Measurements from ENCODE around the gene PACRG.

The PACRG gene

DNA sequence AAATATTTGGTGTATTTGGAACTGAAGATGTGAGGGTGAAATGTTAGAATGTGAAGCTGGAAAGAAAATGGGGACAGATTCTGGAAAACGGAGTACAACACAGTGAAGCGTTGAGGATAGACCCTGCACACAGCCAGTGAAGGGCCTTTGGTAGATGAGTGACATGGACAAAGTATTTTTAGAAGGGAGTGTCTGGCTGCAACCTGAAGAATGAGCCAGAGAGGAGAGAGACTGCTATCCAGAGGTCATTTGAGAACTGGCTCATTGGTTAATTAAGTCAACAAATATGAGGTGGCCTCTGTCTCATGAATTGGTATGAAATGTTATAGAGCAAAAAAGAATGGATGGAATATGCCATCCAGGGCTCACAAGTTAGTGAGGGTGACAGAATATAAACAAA, 310.5 kb downstream of the PACRG start:
- TF ChIP-seq, protein P1, sequence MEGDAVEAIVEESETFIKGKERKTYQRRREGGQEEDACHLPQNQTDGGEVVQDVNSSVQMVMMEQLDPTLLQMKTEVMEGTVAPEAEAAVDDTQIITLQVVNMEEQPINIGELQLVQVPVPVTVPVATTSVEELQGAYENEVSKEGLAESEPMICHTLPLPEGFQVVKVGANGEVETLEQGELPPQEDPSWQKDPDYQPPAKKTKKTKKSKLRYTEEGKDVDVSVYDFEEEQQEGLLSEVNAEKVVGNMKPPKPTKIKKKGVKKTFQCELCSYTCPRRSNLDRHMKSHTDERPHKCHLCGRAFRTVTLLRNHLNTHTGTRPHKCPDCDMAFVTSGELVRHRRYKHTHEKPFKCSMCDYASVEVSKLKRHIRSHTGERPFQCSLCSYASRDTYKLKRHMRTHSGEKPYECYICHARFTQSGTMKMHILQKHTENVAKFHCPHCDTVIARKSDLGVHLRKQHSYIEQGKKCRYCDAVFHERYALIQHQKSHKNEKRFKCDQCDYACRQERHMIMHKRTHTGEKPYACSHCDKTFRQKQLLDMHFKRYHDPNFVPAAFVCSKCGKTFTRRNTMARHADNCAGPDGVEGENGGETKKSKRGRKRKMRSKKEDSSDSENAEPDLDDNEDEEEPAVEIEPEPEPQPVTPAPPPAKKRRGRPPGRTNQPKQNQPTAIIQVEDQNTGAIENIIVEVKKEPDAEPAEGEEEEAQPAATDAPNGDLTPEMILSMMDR (IDR thresholded peaks at IDR 0.05), result no peak
- Histone ChIP-seq H3K36me3 (no peaks in the 10 kb centered on the region), H3K27me3 (no peaks in the 10 kb centered on the region), H3K4me3 (ENCODE audit: low read depth in 1 of 2, low read length in 1 of 2) (no peak overlapping the region), H3K4me1 (ENCODE audit: control insufficient read depth in 1 of 2, insufficient read depth in 1 of 2, low read depth in 1 of 2, low read length in 1 of 2) (no peaks in the 10 kb centered on the region), H3K9me3 (no peaks in the 10 kb centered on the region), H3K27ac (no peak overlapping the region)

DNA sequence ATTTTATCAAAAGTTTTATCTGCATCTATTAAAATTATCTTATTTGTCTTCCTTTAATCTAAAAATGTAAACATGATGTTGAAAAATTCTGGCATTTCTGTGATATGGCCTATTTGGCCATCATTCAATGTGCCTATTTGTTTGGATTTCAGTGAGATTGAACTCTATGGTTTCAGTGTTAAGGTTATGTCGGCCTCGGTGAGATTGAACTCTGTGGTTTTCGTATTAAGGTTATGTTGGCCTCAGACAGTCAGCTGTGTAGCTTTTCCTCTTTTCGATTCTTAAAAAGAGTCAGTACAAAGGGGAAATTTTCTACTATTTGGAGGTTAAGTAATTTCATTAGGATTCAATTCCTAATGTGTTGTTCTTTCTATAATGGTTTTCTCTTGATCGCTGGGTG, 320.6 kb downstream of the PACRG start:
- TF ChIP-seq, protein P1 (IDR thresholded peaks at IDR 0.05), result no peak

DNA sequence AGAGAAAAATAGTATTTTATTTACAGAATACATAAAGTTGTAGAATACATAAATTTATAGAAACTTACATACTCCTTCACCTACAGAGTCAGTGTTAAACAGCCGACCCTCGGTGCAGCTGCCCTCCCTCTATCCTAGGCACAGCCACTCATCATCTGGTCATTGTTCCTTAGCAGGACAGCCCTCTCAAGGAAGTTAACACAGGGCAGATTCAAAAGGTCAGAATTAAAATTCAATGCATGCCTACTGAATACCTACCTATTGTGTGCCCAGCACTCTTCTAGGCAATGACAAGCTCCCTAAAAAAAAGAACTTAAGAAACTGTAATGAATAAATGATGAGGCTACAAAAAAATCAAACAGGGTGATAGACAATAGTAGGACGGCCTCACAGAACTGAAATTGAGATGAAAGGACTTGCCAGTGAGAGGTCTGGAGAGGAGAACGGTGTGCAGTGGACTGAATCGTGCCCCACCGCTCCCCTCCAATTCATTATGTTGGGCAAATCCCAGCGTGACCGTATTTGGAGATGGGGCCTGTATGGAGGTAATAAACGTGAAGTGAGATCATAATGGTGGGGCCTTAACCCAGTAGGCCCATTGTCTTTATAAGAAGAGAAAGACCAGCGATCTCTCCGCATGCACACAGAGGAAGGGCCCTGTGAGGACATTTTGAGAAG, 326.0 kb downstream of the PACRG start:
- TF ChIP-seq, protein P1 (IDR thresholded peaks at IDR 0.05), result no peak

More for the DNA sequence above, 320.6 kb downstream of the PACRG start:
- no peaks in the 10 kb centered on the region for H3K4me1 ChIP-seq (ENCODE audit: control insufficient read depth in 1 of 2, insufficient read depth in 1 of 2, low read depth in 1 of 2, low read length in 1 of 2)
- H3K27me3 ChIP-seq, result no peaks in the 10 kb centered on the region
- no peaks in the 10 kb centered on the region for H3K9me3 ChIP-seq
- H3K4me3 ChIP-seq (ENCODE audit: low read depth in 1 of 2, low read length in 1 of 2), result no peak overlapping the region
- H3K27ac ChIP-seq, result no peak overlapping the region
- H3K36me3 ChIP-seq, result no peaks in the 10 kb centered on the region

DNA sequence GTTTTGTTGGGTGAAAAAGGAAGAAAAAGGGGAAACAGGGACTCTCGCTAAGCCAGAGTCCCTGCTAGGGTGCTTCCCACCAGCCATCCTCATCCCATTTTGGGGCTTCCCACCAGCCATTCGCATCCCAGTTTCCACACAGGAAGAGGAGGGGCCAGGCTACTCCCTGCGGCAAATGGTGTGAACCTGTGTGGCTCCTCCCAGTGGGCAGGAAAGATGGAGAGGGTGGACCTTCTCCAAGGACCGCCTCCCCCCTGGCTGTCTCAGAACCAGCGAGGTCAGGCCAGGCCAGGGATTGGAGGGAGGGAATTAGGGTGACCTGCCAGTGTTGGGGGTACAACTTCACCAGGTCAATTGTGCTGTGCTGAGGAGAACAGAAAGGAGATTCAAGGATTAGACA, 326.9 kb downstream of the PACRG start:
- no peaks in the 10 kb centered on the region for H3K27me3 ChIP-seq

More for the DNA sequence above, 326.0 kb downstream of the PACRG start:
- H3K4me1 ChIP-seq (ENCODE audit: control insufficient read depth in 1 of 2, insufficient read depth in 1 of 2, low read depth in 1 of 2, low read length in 1 of 2), result no peaks in the 10 kb centered on the region
- no peaks in the 10 kb centered on the region for H3K27me3 ChIP-seq
- H3K9me3 ChIP-seq, result no peaks in the 10 kb centered on the region
- no peaks in the 10 kb centered on the region for H3K36me3 ChIP-seq
- no peak overlapping the region for H3K27ac ChIP-seq
- no peak overlapping the region for H3K4me3 ChIP-seq (ENCODE audit: low read depth in 1 of 2, low read length in 1 of 2)

GRCh38 chr6:163057260-163057659, 329.5 kb downstream of the PACRG start:
- Histone ChIP-seq H3K4me3 (ENCODE audit: low read depth in 1 of 2, low read length in 1 of 2) (no peak overlapping the region), H3K27me3 (no peaks in the 10 kb centered on the region), H3K4me1 (ENCODE audit: control insufficient read depth in 1 of 2, insufficient read depth in 1 of 2, low read depth in 1 of 2, low read length in 1 of 2) (no peaks in the 10 kb centered on the region), H3K27ac (no peak overlapping the region), H3K9me3 (no peaks in the 10 kb centered on the region), H3K36me3 (no peaks in the 10 kb centered on the region)
- TF ChIP-seq, protein P1 (IDR thresholded peaks at IDR 0.05), result no peak

More for the DNA sequence above, 326.9 kb downstream of the PACRG start:
- H3K36me3 ChIP-seq, result no peaks in the 10 kb centered on the region
- TF ChIP-seq, protein P1 (IDR thresholded peaks at IDR 0.05), result no peak
- H3K4me1 ChIP-seq (ENCODE audit: control insufficient read depth in 1 of 2, insufficient read depth in 1 of 2, low read depth in 1 of 2, low read length in 1 of 2), result no peaks in the 10 kb centered on the region
- H3K4me3 ChIP-seq (ENCODE audit: low read depth in 1 of 2, low read length in 1 of 2), result no peak overlapping the region
- no peaks in the 10 kb centered on the region for H3K9me3 ChIP-seq
- no peak overlapping the region for H3K27ac ChIP-seq

Measured in neutrophil (primary cell).